ENCODE results near the gene MEG3.

DNA sequence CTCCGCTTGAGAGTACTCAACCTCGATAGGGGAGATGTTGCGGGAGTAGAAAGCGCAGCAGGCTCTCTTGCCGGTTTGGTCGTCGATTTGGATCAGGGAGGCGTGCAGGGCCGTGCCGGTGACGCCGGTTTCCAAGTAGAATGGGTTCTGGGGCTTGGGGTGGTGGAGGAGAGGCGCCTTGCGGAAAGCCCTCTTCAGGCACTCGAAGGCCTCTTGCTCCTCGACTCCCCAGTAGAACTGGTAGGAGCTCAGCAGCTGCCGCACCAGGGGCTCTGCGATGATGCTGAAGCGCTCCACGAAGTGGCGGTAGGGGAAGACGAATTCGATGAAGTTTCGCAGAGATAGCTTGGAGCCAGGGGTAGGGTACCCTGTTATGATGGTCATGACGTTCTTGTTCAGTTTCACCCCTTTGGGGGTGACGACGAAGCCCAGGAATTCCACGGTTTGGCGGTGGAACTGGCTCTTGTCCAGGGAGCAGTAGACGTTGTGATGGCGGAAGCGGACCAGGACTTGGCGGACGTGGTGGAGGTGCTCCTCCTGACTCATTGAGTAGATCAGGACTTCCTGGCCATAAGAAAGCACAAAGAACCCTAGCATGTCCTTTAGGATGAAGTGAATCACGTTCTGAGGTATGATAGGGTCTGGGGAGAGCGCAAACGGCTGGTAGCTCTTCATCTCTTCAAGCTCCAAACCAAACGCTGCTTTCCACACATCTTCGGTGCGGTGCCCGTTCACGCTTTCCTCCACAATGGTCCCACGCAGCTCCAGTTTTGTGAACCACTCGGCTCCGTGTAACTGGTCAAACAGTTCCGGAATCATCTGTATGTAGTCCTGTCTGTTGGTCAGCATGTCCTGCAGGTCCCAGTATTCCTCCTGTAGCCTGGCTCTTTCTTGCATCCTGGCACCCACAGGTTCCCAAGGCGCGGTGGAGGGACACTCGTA lies 56.4 kb downstream of the MEG3 start:
- TF ChIP-seq POLR2A (IDR thresholded peaks at IDR 0.05; ENCODE audit: low read length): no peak
- no peak for TF ChIP-seq GATA1 (IDR thresholded peaks at IDR 0.05; ENCODE audit: low read depth, low read length)
